B cell (primary cell): ENCODE results near the gene SDC4. TPM values are rescaled to one million over a fixed set of nuclear protein-coding genes. Genes with fewer than 3 reads are reported as not detected.

Source experiments
- ATAC-seq: fragments of 200-7000 bp; cut with Tn5 transposase; one replicate; pipeline ENCODE4 v1.10.0; 2021; ENCODE audit warnings: low read depth, mild to moderate bottlenecking, moderate number of reproducible peaks, moderate library complexity
- CTCF ChIA-PET: fragments of 350-600 bp; sonication (Branson Sonifier 250); formaldehyde crosslinking; loops from one replicate; lab custom pipeline; 2021; ENCODE audit warnings: antibody characterized with exemption, inconsistent platforms; lab: Charles Lee
- POLR2A ChIA-PET: fragments of 350-600 bp; sonication (Branson Sonifier 250); formaldehyde crosslinking; loops from one replicate; lab custom pipeline; 2021; ENCODE audit warnings: antibody characterized with exemption; lab: Charles Lee
- DNase-seq: peaks from one replicate; pipeline ENCODE4 v3.0.0; 2013
- H2AFZ ChIP-seq: 2 replicates; pipeline ENCODE4 v1.6.1; 2012; ENCODE audit warnings: mild to moderate bottlenecking, low read depth, low read length; ENCODE audit not compliant: insufficient read depth, poor library complexity, severe bottlenecking
- H3K27ac ChIP-seq, 2 donors: 1 replicate in 1 of 2; 2 replicates in 1 of 2; pipeline ENCODE4 v1.5.1; 2012 to 2013; ENCODE audit warnings: low read length in 2 of 2, mild to moderate bottlenecking in 2 of 2, moderate library complexity in 1 of 2
- H3K27me3 ChIP-seq, 4 experiments: fragments of 200-600 bp in 1 of 4; sonication (generic) in 1 of 4; replicated peaks in 1 of 4; 1 replicate in 2 of 4; 2 replicates in 2 of 4; pipeline versions ENCODE4 v1.6.1 to v1.7.0; 2013 to 2016; ENCODE audit warnings: low read length in 3 of 4, mild to moderate bottlenecking in 2 of 4, mixed read lengths in 1 of 4, moderate library complexity in 1 of 4; ENCODE audit not compliant: insufficient read depth in 4 of 4, control insufficient read depth in 3 of 4; ENCODE audit errors: control extremely low read depth in 1 of 4
- H3K36me3 ChIP-seq, 2 experiments: replicated peaks in 1 of 2; 1 replicate in 1 of 2; 2 replicates in 1 of 2; pipeline versions ENCODE4 v1.6.1 to v1.7.1; 2013; ENCODE audit warnings: low read length in 1 of 2; ENCODE audit not compliant: insufficient read depth in 2 of 2, control insufficient read depth in 1 of 2; ENCODE audit errors: control extremely low read depth in 1 of 2, extremely low read depth in 1 of 2
- H3K4me1 ChIP-seq, 2 donors: fragments of 200-600 bp in 1 of 2; sonication (generic) in 1 of 2; 1 replicate in 1 of 2; 2 replicates in 1 of 2; pipeline versions ENCODE4 v1.5.1 to v1.6.1; 2013 to 2017; ENCODE audit warnings: low read length in 2 of 2; ENCODE audit not compliant: control insufficient read depth in 2 of 2, insufficient read depth in 2 of 2
- H3K4me2 ChIP-seq: replicated peaks from 2 replicates; pipeline ENCODE3; 2012; ENCODE audit warnings: mild to moderate bottlenecking, low read depth, low read length; ENCODE audit not compliant: poor library complexity, severe bottlenecking
- H3K4me3 ChIP-seq, 5 experiments: fragments of 200-600 bp in 1 of 5; sonication (generic) in 1 of 5; 1 replicate in 3 of 5; 2 replicates in 2 of 5; pipeline versions ENCODE4 v1.5.1 to v1.7.0; 2011 to 2016; ENCODE audit warnings: low read length in 4 of 5, mild to moderate bottlenecking in 4 of 5, low read depth in 2 of 5, control low read depth in 1 of 5, moderate library complexity in 1 of 5; ENCODE audit not compliant: insufficient read depth in 1 of 5; ENCODE audit errors: control extremely low read depth in 1 of 5, extremely low read depth in 1 of 5
- H3K79me2 ChIP-seq: fragments of 200-600 bp; sonication (generic); one replicate; pipeline ENCODE4 v1.6.0; 2016; ENCODE audit warnings: low read length; ENCODE audit not compliant: control insufficient read depth, insufficient read depth
- H3K9ac ChIP-seq: fragments of 200-600 bp; sonication (generic); 2 replicates; pipeline ENCODE4 v1.6.1; 2017; ENCODE audit warnings: mild to moderate bottlenecking, low read length, moderate library complexity
- H3K9me3 ChIP-seq, 3 donors: one replicate each; pipeline versions ENCODE4 v1.6.1 to v1.7.1; 2013; ENCODE audit warnings: low read length in 2 of 3; ENCODE audit not compliant: control insufficient read depth in 2 of 3, insufficient read depth in 1 of 3; ENCODE audit errors: control extremely low read depth in 1 of 3
- H4K20me1 ChIP-seq: 2 replicates; pipeline ENCODE4 v1.6.0; 2012; ENCODE audit warnings: mild to moderate bottlenecking, low read length; ENCODE audit not compliant: insufficient read depth, control insufficient read depth, poor library complexity, severe bottlenecking
- H3K27ac Mint-ChIP-seq: one replicate; pipeline ENCODE4 v1.8.0; 2021; ENCODE audit warnings: mixed read lengths
- H3K27me3 Mint-ChIP-seq: one replicate; pipeline ENCODE4 v1.8.0; 2021; ENCODE audit warnings: mixed read lengths
- H3K4me1 Mint-ChIP-seq: one replicate; pipeline ENCODE4 v1.8.0; 2021; ENCODE audit warnings: mixed read lengths
- H3K4me3 Mint-ChIP-seq: one replicate; pipeline ENCODE4 v1.8.0; 2021; ENCODE audit warnings: mixed read lengths
- H3K9me3 Mint-ChIP-seq: one replicate; pipeline ENCODE4 v1.8.0; 2022; ENCODE audit warnings: mixed read lengths; ENCODE audit not compliant: insufficient read depth
- EZH2 ChIP-seq: IDR thresholded peaks from 2 replicates; pipeline ENCODE4 v1.6.1; 2012; ENCODE audit warnings: borderline replicate concordance, low read depth, mild to moderate bottlenecking, moderate library complexity, low read length; ENCODE audit not compliant: insufficient read depth, poor library complexity, severe bottlenecking
- WGBS: methylation state at CpG from one replicate; pipeline ENCODE4 v1.1.5; 2013; ENCODE audit warnings: missing lambda C conversion rate; ENCODE audit not compliant: insufficient coverage; 5-methylcytosine and 5-hydroxymethylcytosine counted together
- intact Hi-C: fragments of 100-400 bp; cut with micrococcal nuclease; formaldehyde crosslinking; loops from one replicate; pipeline ENCODE4 v1.10.0; 2022
- polyA plus RNA-seq: library from polyadenylated mRNA; depleted of rRNA; stranded (reverse); fragments of >200 nt; gene quantifications from 2 replicates; pipeline ENCODE4 v1.2.3, GENCODE V29; 2012
- total RNA-seq, 2 donors: library from RNA; stranded (reverse); fragments of 120-200 nt in 1 of 2; gene quantifications; 1 replicate in 1 of 2; 2 replicates in 1 of 2; pipeline versions ENCODE4 v1.2.3 to v1.2.4, GENCODE V29; 2013 to 2022
- TF ChIP-seq, protein P1 (sequence below): fragments of 200-600 bp; IDR thresholded peaks from one replicate; pipeline ENCODE4 v1.8.0; 2022; ENCODE audit warnings: antibody characterized with exemption, mild to moderate bottlenecking

SDC4 gene
- total and polyA plus RNA-seq, 2 donors (not counting 1 experiment from before 2014, with no cell fraction given), result 0.04 TPM; not detected in 1

- peaks cover 0 to 5% (median 0%) of the 10 kb centered on the region in 4 experiments for H3K27me3 ChIP-seq
- intact Hi-C loops, result loop anchor here (1.0 to 5.0 kb wide), 8 partner anchors 10 to 609 kb away; partner anchors contain the start of genes YWHAB and ZNF335
- CTCF ChIA-PET, result interaction anchor here (0.6 to 20.6 kb wide), 31 partner anchors 9 to 783 kb away, joined by 3 to 814 read pairs (median 5); partner anchors contain the start of genes PIGT and TP53TG5
Observed at GRCh38 chr20:45362804-45363610, 14.8 kb upstream of the SDC4 start, which contains the start of gene SYS1. TSS of gene SYS1 (plus strand) at chr20:45363156. CDS start at chr20:45363532, 376 bp downstream.

More at GRCh38 chr20:45362804-45363610, 14.8 kb upstream of the SDC4 start, which contains the start of gene SYS1:
- Histone ChIP-seq H4K20me1 (peaks cover 45% of the 10 kb centered on the region), H3K9ac (peak within 1 kb of the TSS; percentile 95), H3K4me3 (peak within 1 kb of the TSS; percentile 79 to 88 (median 85)), H3K27ac (peak within 1 kb of the TSS; percentile 86 to 99), H3K79me2 (peaks cover 35% of the 10 kb centered on the region), H3K4me2 (peak within 1 kb of the TSS; percentile 91), H2AFZ (peak within 1 kb of the TSS; percentile 76), H3K4me1 (peaks cover 47 to 49% of the 10 kb centered on the region in 2 donors), H3K9me3 (no peaks in the 10 kb centered on the region), H3K36me3 (peaks cover 5 to 30% of the 10 kb centered on the region in 2 experiments)
- Mint-ChIP-seq H3K27ac (peak within 1 kb of the TSS; percentile 99), H3K9me3 (no peaks in the 10 kb centered on the region), H3K4me1 (peaks cover 49% of the 10 kb centered on the region), H3K27me3 (no peaks in the 10 kb centered on the region), H3K4me3 (peak within 1 kb of the TSS; percentile 99)
- DNase-seq (peak; percentile 99), ATAC-seq (peak; percentile 82)
- POLR2A ChIA-PET, result interaction anchor here (0.5 to 3.3 kb wide), 10 partner anchors 8 to 73 kb away, joined by 3 to 39 read pairs (median 6); partner anchors contain the start of gene PIGT
- no peak for TF ChIP-seq EZH2
- TF ChIP-seq, protein P1, sequence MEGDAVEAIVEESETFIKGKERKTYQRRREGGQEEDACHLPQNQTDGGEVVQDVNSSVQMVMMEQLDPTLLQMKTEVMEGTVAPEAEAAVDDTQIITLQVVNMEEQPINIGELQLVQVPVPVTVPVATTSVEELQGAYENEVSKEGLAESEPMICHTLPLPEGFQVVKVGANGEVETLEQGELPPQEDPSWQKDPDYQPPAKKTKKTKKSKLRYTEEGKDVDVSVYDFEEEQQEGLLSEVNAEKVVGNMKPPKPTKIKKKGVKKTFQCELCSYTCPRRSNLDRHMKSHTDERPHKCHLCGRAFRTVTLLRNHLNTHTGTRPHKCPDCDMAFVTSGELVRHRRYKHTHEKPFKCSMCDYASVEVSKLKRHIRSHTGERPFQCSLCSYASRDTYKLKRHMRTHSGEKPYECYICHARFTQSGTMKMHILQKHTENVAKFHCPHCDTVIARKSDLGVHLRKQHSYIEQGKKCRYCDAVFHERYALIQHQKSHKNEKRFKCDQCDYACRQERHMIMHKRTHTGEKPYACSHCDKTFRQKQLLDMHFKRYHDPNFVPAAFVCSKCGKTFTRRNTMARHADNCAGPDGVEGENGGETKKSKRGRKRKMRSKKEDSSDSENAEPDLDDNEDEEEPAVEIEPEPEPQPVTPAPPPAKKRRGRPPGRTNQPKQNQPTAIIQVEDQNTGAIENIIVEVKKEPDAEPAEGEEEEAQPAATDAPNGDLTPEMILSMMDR, result peak; percentile 86
- under 1% methylated on average over 55 of the region's 55 CpGs for WGBS
